Sciatic nerve (tissue), 2 donors: ENCODE measurements around the gene EPB41L4A. TPM values are rescaled to one million over a fixed set of nuclear protein-coding genes. Genes with fewer than 3 reads are reported as not detected.
A peak's percentile ranks its signal among the peaks of the same experiment; 100 is the strongest.
"Not testable (repeated sequence)": the region's sequence is repeated elsewhere in the genome, so short reads cannot be mapped to it uniquely, and the experiment has no call there.

Source experiments
- ATAC-seq: fragments of 200-7000 bp; cut with Tn5 transposase; one replicate; pipeline ENCODE4 v1.9.1; 2020; ENCODE audit warnings: mild to moderate bottlenecking, moderate library complexity
- DNase-seq: peaks from one replicate; pipeline ENCODE4 v3.0.0-alpha.2; 2020; ENCODE audit warnings: low spot score
- intact Hi-C: fragments of 100-400 bp; cut with DNase I; formaldehyde crosslinking; loops from one replicate; pipeline ENCODE4 v1.14.2; 2022
- total RNA-seq: library from RNA; stranded (reverse); fragmentation: NEBNext Ultra II Directional; extraction: Animal tissue kit (Norgen Biotek cat#: 25700); gene quantifications from one replicate; pipeline ENCODE4 v1.2.1, GENCODE V29; 2021
- donor health status: DM: no; HTN: no; CAD: no.
- donor health status: DM: no; HTN: no; CAD: no.

The EPB41L4A gene
- total RNA-seq, 1 donor from 2014 or later = 29.4 TPM

- intact Hi-C loops = loop anchor here (10.0 kb wide), 1 partner anchor 197 kb away; no protein-coding TSS in a partner anchor
- no peak for ATAC-seq
- no peak for DNase-seq
Observed at GRCh38 chr5:112411903-112412302, 7.2 kb downstream of the EPB41L4A start.

- intact Hi-C loops = no loop called here
- DNase-seq (no peak), ATAC-seq (no peak)
Observed at GRCh38 chr5:112407666-112408065, 11.4 kb downstream of the EPB41L4A start.

- no peak for ATAC-seq
- DNase-seq = no peak
- intact Hi-C loops = no loop called here
Observed at GRCh38 chr5:112407240-112407639, 11.8 kb downstream of the EPB41L4A start.

- intact Hi-C loops = no loop called here
- DNase-seq (no peak), ATAC-seq (no peak)
Observed at GRCh38 chr5:112403069-112403468, 16.0 kb downstream of the EPB41L4A start.

GRCh38 chr5:112401924-112402323 lies 17.2 kb downstream of the EPB41L4A start:
- intact Hi-C loops = no loop called here
- DNase-seq = no peak
- ATAC-seq = no peak

GRCh38 chr5:112397690-112398089 lies 21.4 kb downstream of the EPB41L4A start:
- ATAC-seq (no peak), DNase-seq (no peak)
- intact Hi-C loops = no loop called here

- no peak for ATAC-seq
- DNase-seq = no peak
- intact Hi-C loops = no loop called here
Observed at GRCh38 chr5:112396430-112396829, 22.6 kb downstream of the EPB41L4A start.

- intact Hi-C loops, ATAC-seq, DNase-seq: not testable (repeated sequence)
Observed at GRCh38 chr5:112395299-112395698, 23.8 kb downstream of the EPB41L4A start.

- ATAC-seq (no peak), DNase-seq (no peak)
- intact Hi-C loops = no loop called here
Observed at GRCh38 chr5:112390327-112390726, 28.8 kb downstream of the EPB41L4A start.

- intact Hi-C loops = no loop called here
- ATAC-seq = no peak
- no peak for DNase-seq
Observed at GRCh38 chr5:112388739-112389138, 30.3 kb downstream of the EPB41L4A start.

GRCh38 chr5:112388074-112388473 lies 31.0 kb downstream of the EPB41L4A start:
- intact Hi-C loops = no loop called here
- DNase-seq (no peak), ATAC-seq (no peak)

- DNase-seq (no peak), ATAC-seq (no peak)
- intact Hi-C loops = no loop called here
Observed at GRCh38 chr5:112386766-112387165, 32.3 kb downstream of the EPB41L4A start.

- DNase-seq = no peak
- intact Hi-C loops = no loop called here
- ATAC-seq = no peak
Observed at GRCh38 chr5:112385969-112386368, 33.1 kb downstream of the EPB41L4A start.

GRCh38 chr5:112385566-112385965 lies 33.5 kb downstream of the EPB41L4A start:
- intact Hi-C loops = no loop called here

GRCh38 chr5:112384523-112384922 lies 34.6 kb downstream of the EPB41L4A start:
- ATAC-seq (no peak), DNase-seq (no peak)
- intact Hi-C loops = no loop called here

More at GRCh38 chr5:112385566-112385965, 33.5 kb downstream of the EPB41L4A start:
- DNase-seq (no peak), ATAC-seq (no peak)

- intact Hi-C loops = no loop called here
- no peak for DNase-seq
- ATAC-seq = no peak
Observed at GRCh38 chr5:112382886-112383285, 36.2 kb downstream of the EPB41L4A start.

GRCh38 chr5:112381521-112381920 lies 37.6 kb downstream of the EPB41L4A start:
- DNase-seq (no peak), ATAC-seq (peak; percentile 28)
- intact Hi-C loops = no loop called here

- ATAC-seq (peak; percentile 56), DNase-seq (no peak)
- intact Hi-C loops = no loop called here
Observed at GRCh38 chr5:112379542-112380325, 39.3 kb downstream of the EPB41L4A start.

- intact Hi-C loops = no loop called here
- no peak for ATAC-seq
Observed at GRCh38 chr5:112374818-112375217, 44.3 kb downstream of the EPB41L4A start.

GRCh38 chr5:112374356-112374755 lies 44.7 kb downstream of the EPB41L4A start:
- intact Hi-C loops = no loop called here
- no peak for DNase-seq
- ATAC-seq = no peak

More at GRCh38 chr5:112374818-112375217, 44.3 kb downstream of the EPB41L4A start:
- no peak for DNase-seq

GRCh38 chr5:112373885-112374284 lies 45.2 kb downstream of the EPB41L4A start:
- DNase-seq (no peak), ATAC-seq (no peak)
- intact Hi-C loops = no loop called here
